ENCODE measurements around the gene ACTN4.

- TF ChIP-seq CTCF (conservative IDR thresholded peaks at IDR 0.05; ENCODE audit: low read length) (no peak), EZH2phosphoT487 (IDR thresholded peaks at IDR 0.05; ENCODE audit: borderline replicate concordance, low read depth, low read length) (no peak)
Measured at GRCh38 chr19:38690832-38691231, 43.4 kb downstream of the ACTN4 start.
